Left ventricle myocardium inferior (tissue), 1 donor: ENCODE data around the gene TMCC1. TPM values are rescaled to one million over a fixed set of nuclear protein-coding genes. Genes with fewer than 3 reads are reported as not detected.
A peak's percentile ranks its signal among the peaks of the same experiment; 100 is the strongest.

Source experiments
- DNase-seq: peaks from one replicate; pipeline ENCODE4 v3.0.0-alpha.2; 2020
- H3K27ac ChIP-seq: fragments of 200-600 bp; replicated peaks from 2 replicates; pipeline ENCODE4 v1.8.0; 2021
- H3K27me3 ChIP-seq: fragments of 200-600 bp; 2 replicates; pipeline ENCODE4 v1.8.0; 2021; ENCODE audit warnings: low read depth
- H3K36me3 ChIP-seq: fragments of 200-600 bp; 2 replicates; pipeline ENCODE4 v1.8.0; 2021
- H3K4me1 ChIP-seq: fragments of 200-600 bp; 2 replicates; pipeline ENCODE4 v1.8.0; 2021
- H3K4me3 ChIP-seq: fragments of 200-600 bp; 2 replicates; pipeline ENCODE4 v1.8.0; 2021; ENCODE audit warnings: mild to moderate bottlenecking, moderate library complexity
- H3K9me3 ChIP-seq: fragments of 200-600 bp; replicated peaks from 2 replicates; pipeline ENCODE4 v1.8.0; 2021
- CTCF ChIP-seq: fragments of 200-600 bp; IDR thresholded peaks from 2 replicates; pipeline ENCODE4 v1.8.0; 2021; ENCODE audit warnings: antibody characterized with exemption, mild to moderate bottlenecking, borderline replicate concordance
- intact Hi-C: fragments of 100-400 bp; cut with micrococcal nuclease; formaldehyde crosslinking; loops from one replicate; pipeline ENCODE4 v1.11.0; 2022
- total RNA-seq: library from RNA; stranded (reverse); fragmentation: NEBNext Ultra II Directional; extraction: Animal tissue kit (Norgen Biotek cat#: 25700); gene quantifications from one replicate; pipeline ENCODE4 v1.2.1, GENCODE V29; 2021
- donor health status: DM: no; HTN: yes; CAD: no; lungs with severe emphysema.

Gene TMCC1
- total RNA-seq, 1 donor from 2014 or later, result 28.3 TPM

- Histone ChIP-seq H3K36me3 (no peaks in the 10 kb centered on the region), H3K9me3 (no peaks in the 10 kb centered on the region), H3K27me3 (no peaks in the 10 kb centered on the region), H3K27ac (peak overlapping the region; percentile 88), H3K4me3 (peak overlapping the region; percentile 61), H3K4me1 (peaks cover 53% of the 10 kb centered on the region)
- peak; percentile 77 for DNase-seq
- intact Hi-C loops, result no loop called here
- no peak for TF ChIP-seq CTCF
Measured at GRCh38 chr3:129688271-129688895, 205.1 kb downstream of the TMCC1 start.

- Histone ChIP-seq H3K27ac (peak overlapping the region; percentile 88), H3K27me3 (no peaks in the 10 kb centered on the region), H3K4me3 (peak overlapping the region; percentile 61), H3K36me3 (no peaks in the 10 kb centered on the region), H3K9me3 (no peaks in the 10 kb centered on the region), H3K4me1 (peaks cover 53% of the 10 kb centered on the region)
- no peak for TF ChIP-seq CTCF
- intact Hi-C loops, result no loop called here
- DNase-seq, result no peak
Measured at GRCh38 chr3:129687586-129688125, 205.9 kb downstream of the TMCC1 start.

GRCh38 chr3:129686941-129687340 is 206.6 kb downstream of the TMCC1 start:
- intact Hi-C loops, result no loop called here

GRCh38 chr3:129684270-129684669 is 209.2 kb downstream of the TMCC1 start:
- DNase-seq, result no peak
- H3K36me3 ChIP-seq, result no peaks in the 10 kb centered on the region
- intact Hi-C loops, result no loop called here
- no peak for TF ChIP-seq CTCF
- no peak overlapping the region for H3K4me3 ChIP-seq
- no peaks in the 10 kb centered on the region for H3K9me3 ChIP-seq
- peaks cover 45% of the 10 kb centered on the region for H3K4me1 ChIP-seq
- H3K27ac ChIP-seq, result no peak overlapping the region
- H3K27me3 ChIP-seq, result no peaks in the 10 kb centered on the region

More at GRCh38 chr3:129686941-129687340, 206.6 kb downstream of the TMCC1 start:
- Histone ChIP-seq H3K27me3 (no peaks in the 10 kb centered on the region), H3K4me1 (peaks cover 53% of the 10 kb centered on the region), H3K27ac (peak overlapping the region; percentile 88), H3K4me3 (peak overlapping the region; percentile 61), H3K9me3 (no peaks in the 10 kb centered on the region), H3K36me3 (no peaks in the 10 kb centered on the region)
- TF ChIP-seq CTCF, result no peak
- no peak for DNase-seq

GRCh38 chr3:129683201-129683600 is 210.3 kb downstream of the TMCC1 start:
- H3K9me3 ChIP-seq, result no peaks in the 10 kb centered on the region
- no peak for DNase-seq
- no peaks in the 10 kb centered on the region for H3K27me3 ChIP-seq
- no peak for TF ChIP-seq CTCF
- H3K27ac ChIP-seq, result no peak overlapping the region
- intact Hi-C loops, result no loop called here
- H3K4me3 ChIP-seq, result no peak overlapping the region
- H3K4me1 ChIP-seq, result peaks cover 36% of the 10 kb centered on the region
- H3K36me3 ChIP-seq, result no peaks in the 10 kb centered on the region
